Astrocyte (in vitro differentiated cells and primary cell): ENCODE measurements around the gene EXOSC9.

Experiments
- CTCF ChIP-seq: IDR thresholded peaks from 2 replicates; pipeline ENCODE4 v1.5.1; 2011; ENCODE audit warnings: low read depth, mild to moderate bottlenecking, inconsistent platforms, low read length, moderate library complexity; ENCODE audit not compliant: insufficient read depth
- EZH2 ChIP-seq: IDR thresholded peaks from 2 replicates; pipeline ENCODE4 v1.6.1; 2012; ENCODE audit warnings: mild to moderate bottlenecking, low read length, inconsistent platforms; ENCODE audit not compliant: insufficient read depth

DNA sequence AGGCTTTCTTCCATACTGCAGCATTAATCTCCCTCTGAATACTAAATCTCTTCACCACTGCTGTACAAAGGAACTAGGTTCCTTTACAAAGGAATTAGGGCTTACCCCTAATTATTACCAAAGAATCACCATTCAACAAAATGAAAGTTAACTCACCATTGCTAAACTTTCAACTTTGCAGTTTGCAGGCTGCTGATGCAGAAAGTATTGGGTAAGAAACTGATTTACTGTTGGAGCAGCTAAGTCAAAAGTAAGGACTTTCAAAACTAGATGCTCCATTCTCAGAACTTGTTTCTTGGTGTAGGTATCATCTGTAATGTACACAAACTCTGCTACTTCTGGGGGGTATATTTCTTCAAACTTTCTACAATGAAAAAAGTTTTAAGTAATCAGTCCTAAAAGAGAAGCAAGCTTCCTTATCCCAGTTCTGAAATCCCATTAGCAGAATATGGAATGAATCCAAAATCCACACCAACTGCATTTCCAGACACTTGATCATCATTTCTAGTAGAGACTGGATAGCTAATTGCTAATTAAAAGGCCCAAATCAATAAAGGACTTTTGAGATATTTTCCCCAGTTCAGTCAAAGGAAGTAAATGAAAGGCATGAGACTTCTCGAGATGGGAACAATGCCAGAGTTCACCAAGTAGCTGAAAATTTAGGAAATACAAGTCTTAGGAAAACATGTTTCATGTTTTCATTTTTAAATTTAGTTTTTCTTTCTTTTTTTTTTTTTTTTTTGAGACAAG is 18.3 kb downstream of the EXOSC9 start:
- TF ChIP-seq CTCF = no peak
- TF ChIP-seq EZH2 = no peak
